Measurements from ENCODE around the gene PIAS1. TPM values are rescaled to one million over a fixed set of nuclear protein-coding genes. Genes with fewer than 3 reads are reported as not detected.
A peak's percentile ranks its signal among the peaks of the same experiment; 100 is the strongest.

PIAS1 gene
- total RNA-seq, 1 donor from 2014 or later = 12.7 TPM

DNA sequence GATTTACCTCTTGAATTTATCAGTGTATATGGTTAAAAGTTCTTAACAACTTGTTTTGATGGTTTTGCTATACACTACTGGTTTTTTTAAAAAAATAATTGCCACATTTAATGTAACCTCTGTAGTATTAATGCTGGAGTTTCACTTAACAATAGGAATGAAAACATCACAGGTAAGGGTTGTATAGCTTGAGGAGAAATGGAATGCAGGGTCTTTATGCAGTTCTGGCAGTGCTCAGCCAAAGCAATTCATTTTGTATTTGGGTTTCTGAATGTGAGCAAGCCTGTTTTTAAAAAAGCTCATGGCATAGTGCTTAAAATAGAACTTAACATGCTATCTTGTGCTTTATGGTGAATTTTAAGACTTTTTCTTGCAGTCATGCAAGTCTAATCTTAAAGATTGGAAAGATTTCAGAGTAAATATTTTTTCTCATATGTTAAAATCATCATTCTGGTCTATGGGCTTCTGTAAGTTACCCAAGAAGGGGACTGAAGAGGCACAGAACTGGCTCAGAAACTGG is 8.9 kb downstream of the PIAS1 start:
- DNase-seq (ENCODE audit: low read depth in 2 of 2) = no peak

DNA sequence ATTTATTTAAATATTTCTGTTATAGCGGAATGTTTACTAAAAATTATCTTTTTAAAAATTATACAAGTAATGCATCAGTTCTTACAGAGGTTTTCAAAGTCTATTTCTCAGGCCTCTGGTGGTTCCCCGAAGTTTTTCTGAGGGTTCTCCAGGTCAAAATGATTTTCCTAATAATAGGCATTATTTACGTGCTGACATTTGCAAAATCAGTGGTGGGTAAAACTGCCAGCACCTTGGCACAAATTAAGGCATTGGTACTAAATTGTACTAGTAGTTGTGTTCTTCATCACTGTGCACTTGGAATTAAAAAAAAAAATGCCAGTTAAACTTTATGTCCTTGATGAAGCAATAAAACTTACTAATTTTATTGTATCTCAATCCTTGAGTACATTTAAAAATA is 9.5 kb downstream of the PIAS1 start:
- DNase-seq (ENCODE audit: low read depth in 2 of 2) = no peak

DNA sequence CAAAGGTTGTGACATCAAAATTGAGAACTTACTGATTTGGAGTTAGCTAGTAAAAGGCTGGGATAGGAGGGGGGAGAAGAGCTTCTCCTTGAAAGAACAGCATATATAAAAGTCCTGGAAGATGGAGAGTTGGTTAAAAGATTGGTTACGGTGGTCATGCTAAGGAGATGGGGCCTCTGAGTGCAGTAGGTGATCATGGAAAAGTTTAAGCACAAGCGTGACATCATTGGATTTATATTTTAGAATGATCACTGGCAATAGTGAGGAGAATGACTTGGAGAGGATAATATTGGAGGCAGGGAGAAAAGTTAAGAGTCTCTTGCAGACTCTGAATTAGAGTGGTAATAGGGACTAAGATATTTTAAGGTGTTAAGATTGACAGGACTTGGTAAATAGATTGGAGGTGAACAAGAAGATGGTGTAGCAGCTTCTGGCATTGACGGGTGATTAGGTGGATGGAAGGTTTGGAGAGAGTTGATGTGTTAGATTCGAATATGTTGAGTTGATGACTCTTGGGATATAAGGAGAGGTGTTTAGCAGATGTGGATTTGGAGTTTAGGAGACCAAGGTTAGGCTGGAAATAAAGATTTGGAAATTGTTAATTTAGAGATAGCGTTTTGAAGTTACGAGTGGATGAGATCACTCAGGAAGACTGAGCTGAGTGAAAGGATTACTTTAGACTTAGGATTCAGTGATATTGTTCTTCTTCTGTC is 19.6 kb downstream of the PIAS1 start:
- no peak for DNase-seq (ENCODE audit: low read depth in 2 of 2)

DNA sequence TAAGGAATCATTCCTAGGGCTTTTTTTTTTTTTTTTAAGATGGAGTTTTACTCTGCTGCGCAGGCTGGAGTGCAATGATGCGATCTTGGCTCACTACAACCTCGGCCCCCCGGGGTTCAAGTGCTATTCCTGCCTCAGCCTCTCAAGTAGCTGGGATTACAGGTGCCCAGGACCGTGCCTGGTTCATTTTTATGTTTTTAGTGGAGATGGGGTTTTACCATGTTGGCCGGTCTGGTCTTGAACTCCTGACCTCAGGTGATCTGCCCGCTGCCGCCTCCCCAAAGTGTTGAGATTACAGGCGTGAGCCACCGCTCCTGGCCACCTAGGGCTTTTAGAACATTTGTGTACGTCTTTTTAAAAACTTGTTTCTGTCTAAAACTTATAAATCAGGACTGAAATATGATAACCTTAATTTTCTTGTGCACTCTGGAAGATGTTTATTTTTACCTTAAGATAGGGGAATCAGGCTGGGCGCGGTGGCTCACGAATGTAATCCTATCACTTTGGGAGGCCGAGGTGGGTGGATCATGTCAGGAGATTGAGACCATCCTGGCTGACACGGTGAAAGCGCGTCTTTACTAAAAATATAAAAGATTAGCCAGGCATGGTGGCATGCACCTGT is 21.8 kb downstream of the PIAS1 start:
- DNase-seq (ENCODE audit: low read depth in 2 of 2) = no peak

DNA sequence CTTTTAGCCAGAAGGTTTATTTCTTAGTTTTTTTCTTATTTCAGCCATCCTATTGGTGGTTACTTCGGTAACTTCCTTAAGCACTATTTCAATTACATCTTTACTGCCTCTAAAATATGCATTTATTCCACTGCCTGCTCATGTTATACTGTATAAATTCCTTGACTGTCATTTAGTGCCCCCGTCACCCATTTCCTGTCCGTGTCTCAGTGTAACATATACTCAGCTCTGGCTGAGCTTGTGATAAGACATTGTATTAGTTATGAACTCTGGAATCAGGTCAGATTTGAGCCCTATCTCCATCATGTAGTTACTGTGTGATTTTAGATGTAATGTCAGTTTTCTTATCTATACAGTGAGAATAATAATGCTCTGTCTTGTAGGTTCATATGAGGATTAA is 24.2 kb downstream of the PIAS1 start:
- peak in 1 of 2 donors; percentile 11 for DNase-seq (ENCODE audit: low read depth in 2 of 2)

DNA sequence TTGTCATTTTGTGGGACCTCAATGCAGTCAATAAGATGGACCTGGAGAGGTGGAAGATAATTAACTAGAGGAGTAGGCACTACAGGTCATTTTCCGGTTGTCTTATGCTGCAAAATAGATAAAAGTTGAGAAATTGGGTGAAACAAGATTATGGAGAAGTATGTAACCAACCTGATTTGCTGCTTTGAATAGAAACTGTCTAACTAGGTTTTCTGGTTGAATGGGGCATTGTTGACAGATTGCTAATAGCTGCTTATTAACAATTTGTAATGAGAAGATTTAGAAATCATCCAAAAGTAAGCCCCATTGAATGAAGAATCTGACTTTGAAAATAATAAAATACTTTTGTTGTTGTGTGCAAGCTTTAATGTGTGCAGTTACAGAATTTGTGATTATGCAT is 26.2 kb downstream of the PIAS1 start:
- DNase-seq (ENCODE audit: low read depth in 2 of 2) = no peak

DNA sequence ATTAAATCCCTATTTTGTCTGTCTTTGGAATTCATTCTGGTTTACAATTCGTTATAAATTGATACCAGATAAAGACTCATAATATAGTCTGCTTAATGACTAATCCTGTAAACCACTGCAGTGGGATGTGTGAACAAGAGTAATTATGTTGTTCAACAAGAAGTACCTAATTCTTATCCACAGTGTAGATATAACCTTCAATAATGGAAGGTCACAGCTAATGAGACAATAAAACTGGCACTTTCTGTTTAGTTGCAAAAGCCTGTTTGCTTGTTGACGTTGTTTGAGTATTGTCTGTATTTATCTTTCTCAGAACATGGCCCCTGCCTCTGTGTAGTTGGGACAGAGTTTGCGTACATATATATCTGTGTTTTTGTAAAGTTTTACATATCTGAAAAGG is 26.7 kb downstream of the PIAS1 start:
- DNase-seq (ENCODE audit: low read depth in 2 of 2) = no peak

DNA sequence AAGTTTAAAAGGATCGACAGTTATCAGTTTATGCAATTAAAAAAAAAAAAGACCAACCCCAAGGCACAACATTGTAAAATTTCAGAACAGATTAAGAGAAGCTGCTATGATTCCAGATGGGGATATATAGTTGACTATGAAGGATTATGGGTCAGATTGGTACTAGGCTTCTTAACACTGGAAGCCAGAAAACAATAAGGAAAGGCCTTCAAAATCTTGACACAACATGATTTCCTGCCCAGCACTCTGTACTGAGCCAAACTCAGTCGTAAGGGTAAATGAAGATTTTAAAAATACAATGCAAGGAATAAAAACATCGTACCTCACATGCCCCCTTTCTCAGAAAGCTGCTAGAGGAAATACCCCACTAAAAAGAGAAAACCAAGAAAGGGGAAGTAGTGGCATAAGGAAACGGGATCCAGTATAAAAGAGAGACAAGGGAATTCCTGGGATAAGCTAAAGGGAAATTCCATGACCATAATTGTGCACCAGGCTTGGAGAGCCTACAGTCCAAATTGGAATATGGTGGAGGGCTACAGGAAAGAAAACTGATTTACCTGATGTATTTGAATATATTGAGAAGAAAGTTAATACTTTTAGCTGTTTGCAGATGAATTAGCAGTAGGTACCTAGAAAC is 27.9 kb downstream of the PIAS1 start:
- DNase-seq (ENCODE audit: low read depth in 2 of 2) = peak in 1 of 2 donors; percentile 45

DNA sequence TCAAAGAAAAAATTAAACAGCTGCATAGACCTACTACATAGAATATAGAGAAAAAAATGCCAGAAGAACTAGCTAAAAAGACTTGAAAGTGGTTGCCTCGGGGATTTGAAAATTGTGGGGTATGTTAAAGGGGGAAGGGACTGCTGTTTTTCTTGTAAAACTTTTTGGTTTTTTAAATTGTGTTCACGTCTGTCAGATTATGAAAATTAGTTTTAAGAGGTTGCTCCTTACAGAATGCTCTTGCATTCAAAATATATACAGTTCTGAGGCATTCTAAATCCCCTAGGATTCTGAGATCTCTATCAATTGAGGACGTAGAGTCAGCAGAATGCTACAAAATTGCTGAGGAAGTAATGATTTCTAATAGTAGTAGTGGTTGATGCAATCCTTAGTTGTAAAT is 28.6 kb downstream of the PIAS1 start:
- no peak for DNase-seq (ENCODE audit: low read depth in 2 of 2)

DNA sequence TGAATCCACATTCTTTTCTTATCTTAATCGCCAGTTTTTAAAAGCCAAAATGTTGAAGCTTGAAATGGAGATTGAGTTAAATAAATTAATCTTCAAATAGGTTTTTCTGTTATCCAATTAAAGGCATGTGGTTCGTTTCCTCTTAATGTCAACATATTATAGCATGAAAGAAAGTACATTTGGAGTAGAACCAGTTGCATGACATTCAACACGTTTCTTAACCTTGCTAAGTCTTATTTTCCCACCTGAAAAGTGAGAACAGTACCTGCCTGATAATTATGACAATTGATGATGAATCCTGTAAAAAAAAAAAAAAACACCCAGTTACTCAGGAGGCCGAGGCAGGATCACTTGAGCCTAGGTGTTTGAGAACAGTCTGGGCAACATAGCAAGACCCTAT is 29.3 kb downstream of the PIAS1 start:
- DNase-seq (ENCODE audit: low read depth in 2 of 2) = no peak

DNA sequence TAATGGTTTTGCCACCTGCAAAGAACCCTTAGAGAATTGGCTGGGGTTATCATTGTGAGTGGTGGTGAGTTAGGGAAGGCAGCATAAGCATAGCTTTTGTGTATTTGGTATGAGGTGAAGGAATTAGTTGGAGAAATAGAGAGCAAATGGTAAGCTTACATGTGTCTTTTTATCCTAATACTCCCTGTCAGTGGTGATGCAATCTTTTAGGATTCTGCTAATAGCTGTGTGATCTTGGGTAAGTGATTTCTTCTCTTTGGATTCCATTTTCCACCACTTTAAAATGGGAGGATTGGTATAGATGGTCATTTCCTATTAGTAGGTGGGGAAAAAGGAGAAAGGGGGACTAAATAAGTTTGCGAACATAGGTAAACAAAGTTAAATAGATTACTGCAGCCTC is 30.9 kb downstream of the PIAS1 start:
- DNase-seq (ENCODE audit: low read depth in 2 of 2) = no peak

DNA sequence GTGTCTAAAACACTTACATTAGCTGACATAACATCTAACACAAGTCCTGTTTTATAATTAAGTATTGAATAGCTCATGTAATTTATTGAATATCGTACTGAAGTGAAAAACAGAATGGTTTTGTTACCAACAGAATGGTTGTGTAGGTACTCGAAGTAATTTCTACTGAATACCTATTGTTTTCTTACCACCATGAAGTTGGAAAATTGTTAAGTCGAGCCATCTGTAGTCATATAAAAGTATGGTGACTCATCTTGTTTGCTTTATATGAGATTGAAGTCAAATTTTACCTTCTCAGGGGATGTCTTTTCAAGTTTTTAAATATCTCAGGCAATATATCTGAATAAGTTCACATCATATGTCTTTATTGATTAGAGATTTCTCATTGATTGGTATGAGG is 37.6 kb downstream of the PIAS1 start:
- no peak for DNase-seq (ENCODE audit: low read depth in 2 of 2)

DNA sequence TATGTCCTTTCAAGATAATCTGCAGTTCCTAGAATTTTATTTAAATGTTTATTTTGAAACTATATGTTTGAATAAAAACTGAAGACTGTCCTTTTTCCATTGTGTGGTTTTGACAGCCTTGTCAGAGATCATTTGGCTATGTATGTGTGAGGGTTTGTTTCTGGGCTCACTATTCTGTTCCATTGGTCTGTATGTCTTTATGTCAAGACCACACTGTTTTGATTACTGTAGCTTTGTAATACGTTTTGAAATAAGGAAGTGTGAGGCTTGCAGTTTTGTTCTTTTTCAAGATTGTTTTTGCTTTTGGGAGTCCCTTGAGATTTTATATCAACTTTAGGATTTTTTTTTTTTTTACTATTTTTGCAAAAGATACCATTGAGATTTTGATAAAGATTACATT is 42.0 kb downstream of the PIAS1 start:
- no peak for DNase-seq (ENCODE audit: low read depth in 2 of 2)

DNA sequence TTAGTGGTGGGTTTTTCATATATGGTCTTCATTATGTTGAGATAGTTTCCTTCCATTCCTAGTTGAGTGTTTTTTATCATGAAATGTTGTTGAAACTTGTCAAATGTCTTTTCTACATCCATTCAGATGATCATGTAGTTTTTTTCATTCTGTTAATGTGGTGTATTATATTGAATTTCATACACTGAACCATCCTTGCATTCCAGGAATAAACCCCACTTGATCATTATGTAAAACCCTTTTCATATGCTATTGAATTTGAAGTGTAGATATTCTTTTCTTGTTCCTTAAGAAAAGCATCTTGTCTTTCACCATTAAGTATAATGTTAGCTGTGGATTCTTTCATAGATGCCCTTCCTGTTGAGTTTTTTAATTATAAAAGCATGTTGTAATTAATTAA is 42.9 kb downstream of the PIAS1 start:
- peak in 1 of 2 donors; percentile 17 for DNase-seq (ENCODE audit: low read depth in 2 of 2)

DNA sequence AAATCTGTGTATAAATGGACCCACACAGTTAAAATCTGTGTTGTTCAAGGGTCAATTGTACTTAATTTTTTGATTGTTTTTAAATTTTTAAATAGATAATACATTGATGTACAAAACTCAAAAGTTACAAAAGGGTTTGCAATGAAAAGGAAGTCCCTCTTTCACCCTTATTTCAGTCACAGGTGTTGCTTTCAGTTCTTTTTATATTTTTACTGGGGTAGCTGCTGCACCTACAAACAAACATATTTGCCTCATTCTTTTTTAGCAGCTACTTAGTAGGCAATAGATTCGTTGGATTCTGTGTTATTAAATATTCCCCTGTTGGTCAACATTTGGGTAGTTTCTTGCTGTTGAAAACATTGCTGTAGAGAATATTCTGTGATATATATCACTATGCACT is 44.4 kb downstream of the PIAS1 start:
- DNase-seq (ENCODE audit: low read depth in 2 of 2) = no peak

DNA sequence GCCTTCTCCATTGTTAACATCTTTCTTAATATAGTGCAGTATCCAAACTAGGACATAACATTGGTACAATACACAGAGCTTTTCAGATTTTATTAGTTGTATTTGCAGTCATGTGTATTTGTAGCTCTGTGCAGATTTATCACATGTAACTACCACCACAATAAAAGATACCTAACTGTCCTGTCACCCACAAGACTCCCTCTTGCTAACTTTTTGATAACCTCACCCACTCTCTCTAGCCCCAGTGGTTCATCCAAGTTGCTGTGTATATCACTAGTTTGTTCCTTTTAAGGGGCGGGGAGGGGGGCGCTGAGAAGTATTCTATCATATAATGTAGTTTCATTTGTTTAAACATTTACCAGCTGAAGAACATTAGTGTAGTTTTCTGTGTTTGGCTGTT is 46.1 kb downstream of the PIAS1 start:
- DNase-seq (ENCODE audit: low read depth in 2 of 2) = no peak

DNA sequence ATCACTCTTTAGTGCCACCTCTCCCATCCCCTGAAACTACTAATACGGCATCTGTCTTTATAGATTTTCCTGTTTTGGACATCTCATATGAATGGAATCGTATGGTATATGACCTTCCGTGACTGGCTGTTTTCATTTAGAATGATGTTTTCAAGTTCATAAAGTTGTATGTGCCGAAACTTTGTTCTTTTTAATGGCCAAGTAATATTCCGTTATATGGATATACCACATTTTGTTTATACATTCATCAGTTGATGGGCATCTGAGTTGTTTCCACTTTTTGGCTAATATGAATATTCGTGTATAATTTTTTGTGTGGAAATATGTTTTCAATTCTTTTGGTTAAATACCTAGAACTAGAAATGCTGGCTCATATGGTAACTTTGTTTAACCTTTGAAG is 49.5 kb downstream of the PIAS1 start:
- DNase-seq (ENCODE audit: low read depth in 2 of 2) = no peak

DNA sequence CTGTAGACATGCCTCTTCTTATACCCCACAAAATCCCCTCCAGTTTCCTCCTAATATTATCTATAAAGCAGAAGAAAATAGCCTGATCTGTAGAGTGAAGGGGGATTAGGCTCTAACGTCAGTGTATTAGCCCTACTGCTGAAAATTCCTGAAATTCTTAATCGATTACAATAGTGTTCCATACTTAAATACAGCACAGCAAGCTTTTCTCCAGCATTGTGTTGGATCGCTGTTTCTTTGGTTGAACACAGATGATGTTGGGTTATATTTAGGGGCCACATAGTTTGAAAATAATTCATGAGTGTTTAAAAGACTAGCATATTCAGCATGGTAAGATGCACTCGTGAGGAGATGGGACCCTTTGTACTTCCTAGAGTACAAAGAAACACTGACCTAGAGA is 52.5 kb downstream of the PIAS1 start:
- DNase-seq (ENCODE audit: low read depth in 2 of 2) = peak in 1 of 2 donors; percentile 21

DNA sequence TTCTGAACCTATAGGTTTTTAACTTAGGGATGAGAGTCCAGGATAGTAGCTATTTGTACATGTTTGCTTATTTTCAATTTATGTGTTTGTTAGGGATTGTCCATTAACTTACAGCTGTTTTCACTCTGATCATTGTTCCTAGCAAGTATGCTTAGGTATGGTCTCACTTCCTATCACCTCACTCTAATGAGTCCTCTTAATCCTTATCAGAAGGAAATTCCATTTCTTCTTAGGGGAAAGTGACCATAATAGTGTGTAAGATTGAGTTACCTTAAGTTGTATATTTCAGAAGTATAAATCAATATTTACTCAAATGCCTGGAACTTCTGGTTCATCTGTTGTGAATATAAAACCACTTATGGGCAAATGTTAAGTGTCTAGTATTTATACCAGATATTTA is 53.0 kb downstream of the PIAS1 start:
- DNase-seq (ENCODE audit: low read depth in 2 of 2) = no peak

DNA sequence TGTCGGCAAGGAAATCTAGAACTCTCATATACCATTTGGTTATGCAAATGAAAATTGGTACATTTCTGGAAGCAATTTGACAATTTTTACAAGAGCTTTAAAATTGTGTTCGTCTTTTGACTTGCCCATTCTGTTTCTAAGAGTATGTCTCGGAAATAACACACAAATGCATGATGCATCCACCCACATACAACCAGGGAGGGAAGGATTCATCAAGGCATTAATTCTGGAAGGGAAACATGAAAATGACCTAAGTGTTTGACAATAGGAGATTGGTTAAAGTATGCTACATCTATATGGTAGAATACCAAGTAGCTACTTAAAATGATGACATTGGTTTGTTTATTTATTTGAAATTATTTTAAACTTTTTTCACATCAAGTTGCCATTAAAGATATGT is 58.6 kb downstream of the PIAS1 start:
- DNase-seq (ENCODE audit: low read depth in 2 of 2) = no peak

DNA sequence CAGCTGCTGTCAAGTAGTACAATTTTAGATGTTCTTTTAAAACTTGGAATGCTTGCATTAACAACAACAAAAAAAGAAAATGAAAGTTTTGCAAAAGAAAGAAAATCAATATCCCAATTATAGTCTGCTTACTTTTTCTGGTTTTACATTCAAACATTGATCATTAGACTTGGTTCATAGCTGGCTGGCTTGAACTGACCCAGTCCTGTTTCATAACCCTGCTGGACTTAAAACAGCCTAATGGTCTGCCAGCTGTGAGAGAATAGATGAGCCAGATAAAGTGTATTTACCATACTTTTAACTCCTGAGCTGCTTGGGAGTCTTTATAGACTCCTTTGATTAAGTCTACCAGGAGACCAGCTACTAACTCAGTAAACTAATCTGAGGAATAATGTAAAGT is 59.2 kb downstream of the PIAS1 start:
- peak; percentile 12 to 19 for DNase-seq (ENCODE audit: low read depth in 2 of 2)

DNA sequence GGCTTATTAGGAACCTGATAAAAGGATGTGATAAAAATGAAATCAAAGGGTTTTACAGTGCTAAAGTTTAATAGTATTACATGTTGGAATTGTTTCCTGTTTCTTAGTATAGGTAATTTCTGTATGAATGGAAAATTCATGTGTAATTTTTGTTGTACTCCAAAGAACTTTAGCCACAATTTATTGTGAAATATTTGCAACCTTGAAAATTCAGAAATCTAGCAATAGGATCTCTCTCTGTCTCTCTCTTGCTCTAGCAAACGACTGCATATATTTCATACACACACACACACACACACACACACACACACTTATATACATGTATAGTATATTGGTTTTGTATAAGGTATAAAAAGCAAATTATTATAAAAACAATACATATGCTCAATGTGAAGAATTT is 59.6 kb downstream of the PIAS1 start:
- no peak for DNase-seq (ENCODE audit: low read depth in 2 of 2)

DNA sequence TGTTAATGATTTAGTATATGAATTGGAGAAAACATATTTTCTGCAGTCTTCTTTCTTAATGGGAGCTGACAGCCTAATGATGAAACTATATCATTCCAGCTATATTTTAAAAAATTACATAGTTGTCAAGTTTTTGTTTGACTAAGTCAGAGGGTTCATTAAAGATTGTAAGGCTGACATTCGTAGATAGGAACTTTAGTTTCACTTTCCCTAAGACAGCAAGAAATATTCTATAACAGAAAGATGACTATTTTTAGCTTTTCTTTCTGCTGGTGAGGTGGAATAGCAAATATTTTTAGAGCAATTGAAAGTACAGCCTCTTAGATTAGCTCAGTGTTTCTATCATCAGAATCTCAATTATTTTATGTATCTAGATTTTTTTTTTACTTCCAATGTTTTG is 60.2 kb downstream of the PIAS1 start:
- DNase-seq (ENCODE audit: low read depth in 2 of 2) = peak; percentile 19 to 50

All from lung microvascular endothelial cell (primary cell).